Fibroblast of the aortic adventitia (primary cell): ENCODE data around the gene TMEM140. TPM values are rescaled to one million over a fixed set of nuclear protein-coding genes. Genes with fewer than 3 reads are reported as not detected.

Source experiments
- DNase-seq: peaks from one replicate; pipeline ENCODE4 v3.0.0-alpha.2; 2010; ENCODE audit warnings: low read depth
- H3K4me3 ChIP-seq: 2 replicates; pipeline ENCODE4 v1.5.1; 2011; ENCODE audit warnings: low read depth, mild to moderate bottlenecking, control low read depth, low read length, moderate library complexity
- total RNA-seq: library from RNA; depleted of rRNA; stranded (reverse); fragments of >200 nt; gene quantifications from 2 replicates; pipeline ENCODE4 v1.2.3, GENCODE V29; 2012; ENCODE audit warnings: low replicate concordance
- TF ChIP-seq, protein P1 (sequence below): IDR thresholded peaks from 2 replicates; pipeline ENCODE4 v1.5.1; 2011; ENCODE audit warnings: mild to moderate bottlenecking, low read length, control low read depth, inconsistent platforms; ENCODE audit not compliant: insufficient read depth

TMEM140 gene
- total RNA-seq, 1 donor, result 9.7 TPM

DNA sequence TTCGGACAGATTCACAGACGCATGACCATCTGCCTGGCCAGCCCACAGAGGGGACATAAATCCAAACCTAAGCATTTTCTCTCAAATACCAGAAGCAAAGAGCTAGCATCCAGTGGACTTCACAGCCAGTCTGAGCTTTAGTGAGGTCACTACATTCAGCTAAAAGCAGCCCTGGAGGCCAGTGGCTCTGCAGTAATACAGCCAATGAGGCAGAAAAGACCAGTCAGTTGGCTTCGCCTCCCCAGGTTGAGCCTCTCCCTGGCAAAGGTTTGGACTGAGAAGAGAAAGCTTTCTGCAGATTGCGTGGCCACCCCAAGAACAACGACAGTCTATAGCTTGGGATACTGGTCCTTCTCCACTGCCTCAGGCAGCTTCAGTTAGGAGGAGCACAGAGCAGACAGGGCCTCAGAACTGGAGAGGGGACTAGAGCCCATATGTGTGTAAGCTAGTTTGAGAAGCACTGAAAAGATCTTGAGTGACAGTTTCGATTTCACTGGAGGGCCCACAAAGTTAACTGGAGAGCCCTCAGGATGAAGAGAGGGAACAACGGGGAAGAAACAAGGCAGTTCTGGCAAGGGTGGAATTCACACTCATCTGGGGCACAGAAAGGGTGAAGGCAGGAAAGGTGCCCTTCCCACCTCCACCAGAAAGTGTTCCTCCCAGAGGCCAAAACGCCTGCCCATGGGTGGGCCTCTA lies 59.7 kb downstream of the TMEM140 start:
- TF ChIP-seq, protein P1, sequence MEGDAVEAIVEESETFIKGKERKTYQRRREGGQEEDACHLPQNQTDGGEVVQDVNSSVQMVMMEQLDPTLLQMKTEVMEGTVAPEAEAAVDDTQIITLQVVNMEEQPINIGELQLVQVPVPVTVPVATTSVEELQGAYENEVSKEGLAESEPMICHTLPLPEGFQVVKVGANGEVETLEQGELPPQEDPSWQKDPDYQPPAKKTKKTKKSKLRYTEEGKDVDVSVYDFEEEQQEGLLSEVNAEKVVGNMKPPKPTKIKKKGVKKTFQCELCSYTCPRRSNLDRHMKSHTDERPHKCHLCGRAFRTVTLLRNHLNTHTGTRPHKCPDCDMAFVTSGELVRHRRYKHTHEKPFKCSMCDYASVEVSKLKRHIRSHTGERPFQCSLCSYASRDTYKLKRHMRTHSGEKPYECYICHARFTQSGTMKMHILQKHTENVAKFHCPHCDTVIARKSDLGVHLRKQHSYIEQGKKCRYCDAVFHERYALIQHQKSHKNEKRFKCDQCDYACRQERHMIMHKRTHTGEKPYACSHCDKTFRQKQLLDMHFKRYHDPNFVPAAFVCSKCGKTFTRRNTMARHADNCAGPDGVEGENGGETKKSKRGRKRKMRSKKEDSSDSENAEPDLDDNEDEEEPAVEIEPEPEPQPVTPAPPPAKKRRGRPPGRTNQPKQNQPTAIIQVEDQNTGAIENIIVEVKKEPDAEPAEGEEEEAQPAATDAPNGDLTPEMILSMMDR, result no peak
- no peak overlapping the region for H3K4me3 ChIP-seq
- no peak for DNase-seq

DNA sequence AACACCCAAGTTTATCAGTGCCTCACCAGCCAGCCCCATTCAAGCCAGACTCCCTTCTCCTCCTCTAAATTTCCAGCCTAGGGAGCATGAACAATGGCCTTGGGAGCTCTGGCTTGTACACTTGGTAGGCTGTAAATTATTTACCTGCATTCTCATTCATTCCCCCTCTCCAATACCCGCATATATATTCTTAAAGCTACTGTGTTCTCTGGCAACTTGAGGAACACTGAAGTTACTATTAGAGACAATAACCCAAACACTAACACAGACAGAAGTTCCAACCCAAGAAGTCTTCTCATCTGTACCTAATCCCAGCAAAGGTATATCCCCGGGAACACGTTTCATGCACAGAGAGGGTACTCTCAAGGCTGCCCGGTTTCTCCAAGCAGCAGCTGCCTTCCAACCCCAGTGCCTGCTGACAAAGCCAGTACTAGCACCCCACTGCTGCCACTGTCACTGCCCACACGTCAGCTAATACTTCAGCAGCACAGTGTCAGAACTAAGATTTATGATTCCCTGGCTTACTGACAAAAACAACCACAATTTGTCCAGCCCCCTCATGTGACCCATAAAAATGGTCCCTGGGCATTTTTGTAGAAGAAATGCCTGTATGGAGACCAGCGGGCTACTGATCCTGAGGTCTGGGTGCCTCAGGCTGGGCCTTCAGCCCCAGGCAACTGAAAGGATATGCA lies 60.4 kb downstream of the TMEM140 start:
- TF ChIP-seq, protein P1, result no peak
- H3K4me3 ChIP-seq, result no peak overlapping the region
- no peak for DNase-seq

DNA sequence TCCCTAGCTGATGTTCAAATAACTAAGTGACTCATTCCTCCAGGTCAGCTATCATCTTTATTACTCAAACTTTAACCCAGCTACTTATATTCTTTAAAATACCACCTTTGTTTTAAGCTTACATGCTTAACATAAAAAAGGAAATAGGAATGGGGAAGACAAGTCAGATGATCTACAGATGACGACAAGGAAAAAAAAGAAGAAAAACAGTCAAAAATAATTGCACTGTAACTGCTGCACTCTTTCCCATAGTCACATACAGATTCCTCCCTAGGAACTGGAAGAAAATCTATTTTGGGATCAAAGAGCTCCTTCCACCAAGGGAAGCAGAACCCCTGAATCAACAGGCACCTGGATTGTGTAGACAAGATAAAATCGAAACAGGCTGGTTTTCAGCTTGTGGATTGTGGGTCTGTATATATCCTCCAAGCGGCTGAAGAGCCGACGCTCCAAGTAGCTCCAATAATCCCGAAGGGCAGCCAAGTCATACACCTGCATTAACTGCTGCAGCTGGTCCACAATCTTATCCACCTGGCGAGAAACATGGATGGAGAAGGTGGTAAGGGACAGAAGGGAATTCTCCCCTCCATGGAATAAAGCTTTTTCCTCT lies 61.5 kb downstream of the TMEM140 start:
- no peak for DNase-seq
- TF ChIP-seq, protein P1, result no peak
- H3K4me3 ChIP-seq, result no peak overlapping the region

DNA sequence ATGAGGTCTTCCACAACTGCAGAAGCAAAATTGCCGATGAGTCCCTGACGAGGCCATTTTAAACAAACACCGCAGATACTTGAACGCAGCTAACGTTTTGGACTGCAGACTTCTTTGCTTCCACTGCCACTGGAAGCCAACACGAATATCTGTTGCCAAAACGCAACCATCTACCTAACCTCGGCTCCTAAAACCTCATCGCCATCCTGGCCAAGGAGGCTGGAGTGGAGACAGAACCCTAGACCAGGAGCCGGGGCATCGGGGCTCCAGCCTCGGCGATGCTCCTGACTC lies 63.0 kb downstream of the TMEM140 start:
- DNase-seq, result peak; percentile 42
- H3K4me3 ChIP-seq, result peak overlapping the region; percentile 81
- TF ChIP-seq, protein P1, result no peak

DNA sequence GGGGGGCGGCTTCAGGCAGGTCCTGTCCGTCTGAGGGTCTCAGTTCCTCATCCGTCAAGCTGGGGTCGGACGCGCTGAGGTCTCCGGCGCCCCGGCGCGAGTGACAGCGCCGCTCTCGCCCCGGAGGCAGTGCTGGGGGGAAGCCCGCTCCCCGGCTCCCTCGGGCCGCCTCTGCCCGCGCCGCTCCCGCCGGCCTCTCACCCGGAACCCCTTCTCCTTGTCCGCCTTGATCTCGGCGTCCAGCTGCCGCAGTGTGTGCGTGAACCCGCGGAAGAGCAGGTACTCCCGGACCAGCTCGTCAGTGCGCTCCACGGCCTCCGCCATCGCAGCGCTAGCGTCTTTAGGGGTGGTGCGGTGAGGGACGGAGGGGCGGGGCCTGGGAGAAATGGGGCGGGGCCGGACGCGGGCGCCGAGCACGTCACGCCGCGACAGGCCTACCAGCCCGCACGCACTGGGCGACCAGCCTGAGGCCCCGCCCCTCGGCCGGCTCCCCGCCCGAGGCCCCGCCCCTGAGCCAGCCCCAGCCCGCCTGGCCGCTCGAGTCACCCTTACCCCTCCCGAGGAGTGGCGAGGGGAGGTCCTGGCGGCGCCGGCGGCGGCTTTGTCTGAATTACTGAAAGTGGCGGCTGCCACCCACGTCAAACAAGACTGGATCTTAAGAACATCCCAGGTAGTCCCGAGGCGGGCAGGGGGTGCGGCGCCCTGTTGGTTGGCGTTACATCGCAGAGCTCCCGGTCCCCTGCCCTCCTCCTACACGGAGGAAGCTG lies 63.5 kb downstream of the TMEM140 start, which contains the start of gene WDR91:
TSS of gene WDR91 (minus strand) at position 348 of the 767 bp plus-strand sequence. CDS start at position 324, 24 bp downstream.
- H3K4me3 ChIP-seq, result peak within 1 kb of the TSS; percentile 84
- TF ChIP-seq, protein P1, result no peak
- DNase-seq, result peak; percentile 85

DNA sequence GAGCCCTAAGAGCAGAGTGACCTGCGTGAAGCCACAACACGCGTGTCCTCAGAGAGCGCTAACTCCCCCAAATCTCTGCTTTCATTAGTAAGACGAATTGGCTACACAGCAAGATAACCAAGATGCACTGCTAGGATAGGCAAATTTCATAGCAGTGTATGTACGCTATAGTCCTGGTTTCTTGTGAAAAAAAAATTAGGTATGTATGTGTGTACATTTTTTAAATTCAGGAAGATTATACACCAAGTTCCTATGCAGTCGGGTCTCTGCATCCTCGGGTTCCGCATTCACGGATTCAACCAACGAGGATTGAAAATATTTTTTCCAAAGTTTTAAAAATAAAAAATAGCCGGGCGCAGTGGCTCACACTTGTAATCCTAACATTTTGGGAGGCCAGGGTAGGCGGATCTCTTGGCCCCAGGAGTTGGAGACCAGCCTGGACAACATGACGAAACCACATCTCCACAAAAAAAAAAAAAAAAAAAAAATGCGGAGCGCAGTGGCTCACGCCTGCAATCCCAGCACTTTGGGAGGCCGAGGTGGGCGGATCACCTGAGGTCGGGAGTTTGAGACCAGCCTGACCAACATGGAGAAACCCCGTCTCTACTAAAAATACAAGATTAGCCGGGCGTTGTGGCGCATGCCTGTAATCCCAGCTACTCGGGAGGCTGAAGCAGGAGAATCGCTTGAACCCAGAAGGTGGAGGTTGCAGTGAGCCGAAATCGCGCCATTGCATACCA lies 64.2 kb downstream of the TMEM140 start:
- peak; percentile 82 for DNase-seq
- H3K4me3 ChIP-seq, result peak overlapping the region; percentile 84
